Liver (tissue), 9 donors: ENCODE measurements around the gene TOR4A. TPM values are rescaled to one million over a fixed set of nuclear protein-coding genes. Genes with fewer than 3 reads are reported as not detected.
A peak's percentile ranks its signal among the peaks of the same experiment; 100 is the strongest.

Experiments used
- DNase-seq: peaks from one replicate; pipeline ENCODE4 v3.0.0-alpha.2; 2017; ENCODE audit warnings: low spot score
- H3K27ac ChIP-seq, 2 donors: one replicate each; pipeline ENCODE4 v1.7.0; 2013; ENCODE audit warnings: inconsistent platforms in 2 of 2, low read length in 2 of 2, control low read depth in 1 of 2, low read depth in 1 of 2, mild to moderate bottlenecking in 1 of 2
- H3K27me3 ChIP-seq, 4 donors: one replicate each; pipeline versions ENCODE4 v1.6.1 to v1.7.0; 2013; ENCODE audit warnings: low read length in 3 of 4, inconsistent platforms in 1 of 4, mild to moderate bottlenecking in 1 of 4, moderate library complexity in 1 of 4; ENCODE audit not compliant: control insufficient read depth in 4 of 4, insufficient read depth in 4 of 4
- H3K36me3 ChIP-seq, 4 donors: one replicate each; pipeline versions ENCODE4 v1.6.1 to v1.7.0; 2013; ENCODE audit warnings: low read length in 3 of 4, mild to moderate bottlenecking in 3 of 4, low read depth in 1 of 4, moderate library complexity in 1 of 4; ENCODE audit not compliant: control insufficient read depth in 4 of 4, insufficient read depth in 3 of 4
- H3K4me1 ChIP-seq, 4 donors: one replicate each; pipeline versions ENCODE4 v1.6.1 to v1.7.0; 2013; ENCODE audit warnings: low read length in 3 of 4, mild to moderate bottlenecking in 3 of 4, moderate library complexity in 1 of 4; ENCODE audit not compliant: control insufficient read depth in 4 of 4, insufficient read depth in 4 of 4
- H3K4me3 ChIP-seq, 3 donors: one replicate each; pipeline versions ENCODE4 v1.6.1 to v1.7.0; 2013; ENCODE audit warnings: low read length in 3 of 3, control low read depth in 1 of 3, low read depth in 1 of 3, mild to moderate bottlenecking in 1 of 3
- H3K9ac ChIP-seq, 2 donors: one replicate each; pipeline ENCODE4 v1.7.0; 2013; ENCODE audit warnings: low read length in 2 of 2, mild to moderate bottlenecking in 2 of 2, moderate library complexity in 2 of 2, control low read depth in 1 of 2, low read depth in 1 of 2
- H3K9me3 ChIP-seq, 4 donors: one replicate each; pipeline versions ENCODE4 v1.6.1 to v1.7.0; 2013; ENCODE audit warnings: low read length in 3 of 4; ENCODE audit not compliant: control insufficient read depth in 4 of 4
- FOXA1 ChIP-seq: IDR thresholded peaks from 2 replicates; pipeline ENCODE4 v1.6.1; 2016; ENCODE audit warnings: antibody characterized with exemption
- FOXA2 ChIP-seq: IDR thresholded peaks from 2 replicates; pipeline ENCODE4 v1.6.1; 2016; ENCODE audit warnings: antibody characterized with exemption
- GABPA ChIP-seq, 2 donors: IDR thresholded peaks in 1 of 2; conservative IDR thresholded peaks in 1 of 2; 2 replicates each; pipeline ENCODE4 v1.6.1; 2016; ENCODE audit warnings: antibody characterized with exemption in 2 of 2, mild to moderate bottlenecking in 1 of 2, moderate library complexity in 1 of 2
- HNF4A ChIP-seq, 2 donors: conservative IDR thresholded peaks; 2 replicates each; pipeline ENCODE4 v1.6.1; 2016; ENCODE audit warnings: antibody characterized with exemption in 2 of 2, mild to moderate bottlenecking in 2 of 2
- HNF4G ChIP-seq: IDR thresholded peaks from 2 replicates; pipeline ENCODE4 v1.6.1; 2016; ENCODE audit warnings: antibody characterized with exemption
- JUND ChIP-seq, 2 donors: IDR thresholded peaks; 2 replicates each; pipeline ENCODE4 v1.6.1; 2016; ENCODE audit warnings: antibody characterized with exemption in 2 of 2
- NR2F2 ChIP-seq: IDR thresholded peaks from 2 replicates; pipeline ENCODE4 v1.6.1; 2016; ENCODE audit warnings: antibody characterized with exemption
- RAD21 ChIP-seq, 2 donors: IDR thresholded peaks; 2 replicates each; pipeline ENCODE4 v1.6.1; 2016; ENCODE audit warnings: antibody characterized with exemption in 2 of 2, mild to moderate bottlenecking in 2 of 2
- RXRA ChIP-seq, 2 donors: IDR thresholded peaks; 2 replicates each; pipeline ENCODE4 v1.6.1; 2017 to 2018; ENCODE audit warnings: antibody characterized with exemption in 2 of 2, mild to moderate bottlenecking in 1 of 2
- SP1 ChIP-seq: IDR thresholded peaks from 2 replicates; pipeline ENCODE4 v1.6.1; 2018; ENCODE audit warnings: antibody characterized with exemption, mild to moderate bottlenecking
- YY1 ChIP-seq: IDR thresholded peaks from 2 replicates; pipeline ENCODE4 v1.6.1; 2016; ENCODE audit warnings: antibody characterized with exemption, mild to moderate bottlenecking
- WGBS: extraction: QIAGEN DNeasy Blood & Tissue Kit; methylation state at CpG from one replicate; pipeline ENCODE4 v1.1.7; 2013; 5-methylcytosine and 5-hydroxymethylcytosine counted together
- polyA plus RNA-seq, 2 donors: library from polyadenylated mRNA; stranded (reverse) in 1 of 2; unstranded in 1 of 2; fragments of 200-250 nt in 1 of 2; fragments of >200 nt in 1 of 2; fragmentation: Nextera tagmentation in 1 of 2; extraction: Ambion mirVana in 1 of 2; gene quantifications; one replicate each; pipeline versions ENCODE4 v1.2.1 to v1.2.3, GENCODE V29; 2013 to 2015
- total RNA-seq, 2 donors: library from RNA; depleted of rRNA; stranded (reverse); fragments of >200 nt; gene quantifications; one replicate each; pipeline ENCODE4 v1.2.3, GENCODE V29; 2014
- TF ChIP-seq, protein P1 (sequence below): IDR thresholded peaks from 2 replicates; pipeline ENCODE4 v1.6.1; 2016; ENCODE audit warnings: antibody characterized with exemption
- TF ChIP-seq, protein P2 (sequence below): IDR thresholded peaks from 2 replicates; pipeline ENCODE4 v1.6.1; 2016; ENCODE audit warnings: antibody characterized with exemption
- TF ChIP-seq, protein P3 (sequence below): fragments of 150-350 bp; IDR thresholded peaks from 2 replicates; pipeline ENCODE4 v1.5.1; 2017; ENCODE audit warnings: improper control_type of control experiment, low read depth, low read length; ENCODE audit not compliant: missing input control
- TF ChIP-seq, protein P4 (sequence below): IDR thresholded peaks from 2 replicates; pipeline ENCODE4 v1.6.1; 2016; ENCODE audit warnings: antibody characterized with exemption
- donor health status: healthy.
- donor health status: healthy.
- donor health status: healthy.
- donor health status: healthy.
- donor health status: healthy.

Gene TOR4A
- total and polyA plus RNA-seq, 4 donors: 0.35 to 5.1 (median 4.3) TPM

DNA sequence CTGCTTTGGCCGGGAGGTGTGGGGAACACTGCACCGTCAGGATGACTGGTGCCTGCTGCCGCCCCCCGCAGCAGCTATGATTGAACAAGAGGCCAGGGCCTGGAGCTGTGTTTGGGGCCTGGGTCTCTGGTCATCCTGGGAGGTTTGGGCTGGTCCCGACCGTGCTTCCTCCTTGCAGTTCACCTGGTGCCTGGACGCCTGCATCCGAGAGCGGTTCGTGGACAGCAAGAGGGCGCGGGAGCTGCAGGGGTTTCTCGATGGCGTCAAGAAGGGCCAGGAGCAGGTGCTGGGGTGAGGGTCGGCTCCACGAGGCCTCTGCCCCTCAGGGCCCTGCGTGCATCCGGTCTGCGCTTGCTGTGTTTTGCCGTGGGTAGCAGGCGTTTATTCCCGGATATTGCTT lies 13.5 kb upstream of the TOR4A start:
- peaks cover 5 to 25% (median 16%) of the 10 kb centered on the region in 4 donors for H3K4me1 ChIP-seq
- no peak overlapping the region for H3K27ac ChIP-seq
- no peaks in the 10 kb centered on the region for H3K27me3 ChIP-seq
- no peak overlapping the region for H3K4me3 ChIP-seq
- peaks cover 5 to 13% (median 11%) of the 10 kb centered on the region in 4 donors for H3K36me3 ChIP-seq
- 96% methylated on average over 22 of the region's 22 CpGs for WGBS
- no peak for DNase-seq
- no peaks in the 10 kb centered on the region for H3K9me3 ChIP-seq
- TF ChIP-seq FOXA1 (no peak), GABPA (IDR thresholded peaks at IDR 0.05 in 1 of 2, conservative IDR thresholded peaks at IDR 0.05 in 1 of 2) (no peak), JUND (IDR thresholded peaks at IDR 0.05) (no peak)
- no peak overlapping the region for H3K9ac ChIP-seq

DNA sequence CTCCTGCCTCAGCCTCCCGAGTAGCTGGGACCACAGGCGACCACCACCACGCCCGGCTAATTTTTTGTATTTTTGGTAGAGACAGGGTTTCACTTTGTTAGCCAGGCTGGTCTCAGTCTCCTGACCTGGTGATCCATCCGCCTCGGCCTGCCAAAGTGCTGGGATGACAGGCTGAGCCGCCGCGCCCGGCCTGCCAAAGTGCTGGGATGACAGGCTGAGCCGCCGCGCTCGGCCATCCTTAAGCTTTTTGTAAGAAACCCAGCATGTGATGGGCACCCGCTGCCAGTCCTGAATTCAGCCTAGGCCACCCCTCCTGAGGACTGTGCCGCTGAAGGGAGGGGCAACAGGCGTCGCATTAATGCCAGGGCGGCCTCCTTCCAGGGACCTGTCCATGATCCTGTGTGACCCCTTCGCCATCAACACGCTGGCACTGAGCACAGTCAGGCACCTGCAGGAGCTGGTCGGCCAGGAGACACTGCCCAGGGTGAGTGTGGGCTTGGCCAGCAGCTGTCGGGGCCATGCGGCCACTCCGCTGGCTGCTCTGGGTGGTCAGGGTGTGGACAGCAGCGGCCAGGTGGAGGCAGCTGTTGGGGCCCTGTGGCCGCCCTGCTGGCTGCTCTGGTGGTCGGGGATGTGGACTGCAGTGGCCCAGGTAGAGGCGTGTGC lies 11.9 kb upstream of the TOR4A start:
- Histone ChIP-seq H3K4me1 (peaks cover 11 to 33% (median 23%) of the 10 kb centered on the region in 4 donors), H3K27ac (no peak overlapping the region), H3K9me3 (no peaks in the 10 kb centered on the region), H3K4me3 (no peak overlapping the region), H3K27me3 (no peaks in the 10 kb centered on the region), H3K36me3 (peaks cover 5 to 13% (median 9%) of the 10 kb centered on the region in 4 donors), H3K9ac (no peak overlapping the region)
- peak; percentile 13 for DNase-seq
- TF ChIP-seq, protein P1, sequence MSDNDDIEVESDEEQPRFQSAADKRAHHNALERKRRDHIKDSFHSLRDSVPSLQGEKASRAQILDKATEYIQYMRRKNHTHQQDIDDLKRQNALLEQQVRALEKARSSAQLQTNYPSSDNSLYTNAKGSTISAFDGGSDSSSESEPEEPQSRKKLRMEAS: no peak
- TF ChIP-seq HNF4A (conservative IDR thresholded peaks at IDR 0.05) (no peak), RAD21 (IDR thresholded peaks at IDR 0.05) (no peak), SP1 (no peak), GABPA (IDR thresholded peaks at IDR 0.05 in 1 of 2, conservative IDR thresholded peaks at IDR 0.05 in 1 of 2) (no peak), JUND (IDR thresholded peaks at IDR 0.05) (no peak), NR2F2 (no peak)
- TF ChIP-seq, protein P2, sequence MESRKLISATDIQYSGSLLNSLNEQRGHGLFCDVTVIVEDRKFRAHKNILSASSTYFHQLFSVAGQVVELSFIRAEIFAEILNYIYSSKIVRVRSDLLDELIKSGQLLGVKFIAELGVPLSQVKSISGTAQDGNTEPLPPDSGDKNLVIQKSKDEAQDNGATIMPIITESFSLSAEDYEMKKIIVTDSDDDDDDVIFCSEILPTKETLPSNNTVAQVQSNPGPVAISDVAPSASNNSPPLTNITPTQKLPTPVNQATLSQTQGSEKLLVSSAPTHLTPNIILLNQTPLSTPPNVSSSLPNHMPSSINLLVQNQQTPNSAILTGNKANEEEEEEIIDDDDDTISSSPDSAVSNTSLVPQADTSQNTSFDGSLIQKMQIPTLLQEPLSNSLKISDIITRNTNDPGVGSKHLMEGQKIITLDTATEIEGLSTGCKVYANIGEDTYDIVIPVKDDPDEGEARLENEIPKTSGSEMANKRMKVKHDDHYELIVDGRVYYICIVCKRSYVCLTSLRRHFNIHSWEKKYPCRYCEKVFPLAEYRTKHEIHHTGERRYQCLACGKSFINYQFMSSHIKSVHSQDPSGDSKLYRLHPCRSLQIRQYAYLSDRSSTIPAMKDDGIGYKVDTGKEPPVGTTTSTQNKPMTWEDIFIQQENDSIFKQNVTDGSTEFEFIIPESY: no peak
- WGBS: 95% methylated on average over 29 of the region's 29 CpGs

DNA sequence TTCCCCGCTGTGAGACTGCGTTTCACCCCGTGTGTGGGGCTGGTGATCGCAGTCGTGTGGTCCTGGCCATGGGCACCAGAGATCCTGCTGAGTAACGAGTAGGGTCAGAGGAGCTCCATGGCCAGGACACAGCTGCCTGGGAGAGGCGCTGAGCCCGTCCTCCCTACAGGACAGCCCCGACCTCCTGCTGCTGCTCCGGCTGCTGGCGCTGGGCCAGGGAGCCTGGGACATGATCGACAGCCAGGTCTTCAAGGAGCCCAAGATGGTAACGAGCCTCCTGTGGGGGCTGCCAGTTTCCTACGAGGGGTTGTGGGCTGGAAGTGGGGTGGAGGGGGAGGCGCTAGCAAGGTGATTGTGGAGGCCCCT lies 11.4 kb upstream of the TOR4A start:
- WGBS: 89% methylated on average over 15 of the region's 15 CpGs
- no peak overlapping the region for H3K9ac ChIP-seq
- no peak overlapping the region for H3K4me3 ChIP-seq
- peaks cover 11 to 33% (median 23%) of the 10 kb centered on the region in 4 donors for H3K4me1 ChIP-seq
- H3K9me3 ChIP-seq: no peaks in the 10 kb centered on the region
- H3K36me3 ChIP-seq: peaks cover 5 to 13% (median 9%) of the 10 kb centered on the region in 4 donors
- no peak for TF ChIP-seq HNF4A (conservative IDR thresholded peaks at IDR 0.05)
- TF ChIP-seq RAD21 (IDR thresholded peaks at IDR 0.05): no peak
- TF ChIP-seq, protein P3, sequence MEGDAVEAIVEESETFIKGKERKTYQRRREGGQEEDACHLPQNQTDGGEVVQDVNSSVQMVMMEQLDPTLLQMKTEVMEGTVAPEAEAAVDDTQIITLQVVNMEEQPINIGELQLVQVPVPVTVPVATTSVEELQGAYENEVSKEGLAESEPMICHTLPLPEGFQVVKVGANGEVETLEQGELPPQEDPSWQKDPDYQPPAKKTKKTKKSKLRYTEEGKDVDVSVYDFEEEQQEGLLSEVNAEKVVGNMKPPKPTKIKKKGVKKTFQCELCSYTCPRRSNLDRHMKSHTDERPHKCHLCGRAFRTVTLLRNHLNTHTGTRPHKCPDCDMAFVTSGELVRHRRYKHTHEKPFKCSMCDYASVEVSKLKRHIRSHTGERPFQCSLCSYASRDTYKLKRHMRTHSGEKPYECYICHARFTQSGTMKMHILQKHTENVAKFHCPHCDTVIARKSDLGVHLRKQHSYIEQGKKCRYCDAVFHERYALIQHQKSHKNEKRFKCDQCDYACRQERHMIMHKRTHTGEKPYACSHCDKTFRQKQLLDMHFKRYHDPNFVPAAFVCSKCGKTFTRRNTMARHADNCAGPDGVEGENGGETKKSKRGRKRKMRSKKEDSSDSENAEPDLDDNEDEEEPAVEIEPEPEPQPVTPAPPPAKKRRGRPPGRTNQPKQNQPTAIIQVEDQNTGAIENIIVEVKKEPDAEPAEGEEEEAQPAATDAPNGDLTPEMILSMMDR: no peak
- TF ChIP-seq GABPA (IDR thresholded peaks at IDR 0.05 in 1 of 2, conservative IDR thresholded peaks at IDR 0.05 in 1 of 2): no peak
- TF ChIP-seq, protein P1: no peak
- TF ChIP-seq, protein P2: no peak
- TF ChIP-seq SP1: no peak
- TF ChIP-seq, protein P4, sequence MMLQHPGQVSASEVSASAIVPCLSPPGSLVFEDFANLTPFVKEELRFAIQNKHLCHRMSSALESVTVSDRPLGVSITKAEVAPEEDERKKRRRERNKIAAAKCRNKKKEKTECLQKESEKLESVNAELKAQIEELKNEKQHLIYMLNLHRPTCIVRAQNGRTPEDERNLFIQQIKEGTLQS: no peak
- no peak for TF ChIP-seq HNF4G
- no peak for TF ChIP-seq JUND (IDR thresholded peaks at IDR 0.05)
- TF ChIP-seq NR2F2: no peak
- no peak for TF ChIP-seq FOXA2
- TF ChIP-seq RXRA (IDR thresholded peaks at IDR 0.05): no peak
- TF ChIP-seq YY1: no peak
- H3K27me3 ChIP-seq: no peaks in the 10 kb centered on the region
- H3K27ac ChIP-seq: no peak overlapping the region
- DNase-seq: peak; percentile 30
